Skin of body (tissue), 3 donors: ENCODE measurements around the gene RGP1. TPM values are rescaled to one million over a fixed set of nuclear protein-coding genes. Genes with fewer than 3 reads are reported as not detected.

ENCODE experiments used
- DNase-seq: peaks from one replicate; lab custom pipeline; 2025; lab: John Stamatoyannopoulos, UW
- small RNA-seq: library from RNA; depleted of rRNA; stranded (forward); fragments of <200 nt; gene quantifications from one replicate; pipeline ENCODE3, GENCODE V24; 2014; ENCODE audit warnings: low replicate concordance
- total RNA-seq: library from RNA; depleted of rRNA; stranded (reverse); fragments of >200 nt; gene quantifications from one replicate; pipeline ENCODE4 v1.2.3, GENCODE V29; 2014

The RGP1 gene
- total RNA-seq, 1 donor from 2014 or later: 8.8 TPM

GRCh38 chr9:35801328-35802128, 52.4 kb downstream of the RGP1 start:
- DNase-seq: no peak

GRCh38 chr9:35806101-35806500, 57.0 kb downstream of the RGP1 start:
- no peak for DNase-seq

Small RNAs within 50 kb of the gene (small RNA-seq; reads per million reads assigned to genes)
- not detected for gene MIR6853

Other genes starting within 250 kb of the RGP1 start
- 10.5 TPM for gene TESK1, start 144.0 kb upstream of the RGP1 start, total RNA-seq
- gene CD72, start 130.9 kb upstream of the RGP1 start, total RNA-seq: 1.6 TPM
- gene SIT1, start 98.4 kb upstream of the RGP1 start, total RNA-seq: 0.30 TPM
- gene RMRP, start 91.3 kb upstream of the RGP1 start, total RNA-seq: 94,985 TPM
- 9.8 TPM for gene CCDC107, start 91.0 kb upstream of the RGP1 start, total RNA-seq
- gene ARHGEF39, start 84.1 kb upstream of the RGP1 start, total RNA-seq: 2.4 TPM
- gene CA9, start 75.4 kb upstream of the RGP1 start, total RNA-seq: 2.2 TPM
- 517 TPM for gene TPM2, start 59.4 kb upstream of the RGP1 start, total RNA-seq
- 93.7 TPM for gene TLN1, start 17.1 kb upstream of the RGP1 start, total RNA-seq
- 19.0 TPM for gene CREB3, start 16.6 kb upstream of the RGP1 start, total RNA-seq
- gene GBA2, start 59 bp upstream of the RGP1 start, total RNA-seq: 32.1 TPM
- gene MSMP, start 5.0 kb downstream of the RGP1 start, total RNA-seq: not detected
- gene NPR2, start 42.3 kb downstream of the RGP1 start, total RNA-seq: 31.5 TPM
- 1.2 TPM for gene SPAG8, start 63.0 kb downstream of the RGP1 start, total RNA-seq
- 12.3 TPM for gene HINT2, start 65.8 kb downstream of the RGP1 start, total RNA-seq
- not detected for gene FAM221B, start 79.4 kb downstream of the RGP1 start, total RNA-seq
- 3.6 TPM for gene TMEM8B, start 79.9 kb downstream of the RGP1 start, total RNA-seq
- not detected for gene OR13J1, start 121.1 kb downstream of the RGP1 start, total RNA-seq
- gene HRCT1, start 156.9 kb downstream of the RGP1 start, total RNA-seq: not detected
- gene SPAAR, start 160.2 kb downstream of the RGP1 start, total RNA-seq: 0.79 TPM
- not detected for gene OR2S2, start 208.9 kb downstream of the RGP1 start, total RNA-seq